Measurements from ENCODE around the gene KCNMA1.

The KCNMA1 gene

GRCh38 chr10:76899490-76899889 is 738.1 kb downstream of the KCNMA1 start:
- no peak for DNase-seq

- DNase-seq = no peak
Measured at GRCh38 chr10:76892766-76893479, 744.7 kb downstream of the KCNMA1 start.

GRCh38 chr10:76887223-76888010 is 750.2 kb downstream of the KCNMA1 start:
- DNase-seq = no peak

- no peak for DNase-seq
Measured at GRCh38 chr10:76885816-76886215, 751.8 kb downstream of the KCNMA1 start.

GRCh38 chr10:76884673-76885275 is 752.8 kb downstream of the KCNMA1 start:
- no peak for DNase-seq

GRCh38 chr10:76883596-76883995 is 754.0 kb downstream of the KCNMA1 start:
- no peak for DNase-seq

- DNase-seq = no peak
Measured at GRCh38 chr10:76882796-76883195, 754.8 kb downstream of the KCNMA1 start.

GRCh38 chr10:76882245-76882644 is 755.4 kb downstream of the KCNMA1 start:
- DNase-seq = no peak

- no peak for DNase-seq
Measured at GRCh38 chr10:76881477-76882220, 756.0 kb downstream of the KCNMA1 start.

GRCh38 chr10:76880931-76881330 is 756.7 kb downstream of the KCNMA1 start:
- no peak for DNase-seq

- DNase-seq = no peak
Measured at GRCh38 chr10:76879116-76879913, 758.3 kb downstream of the KCNMA1 start.

- no peak for DNase-seq
Measured at GRCh38 chr10:76878514-76878913, 759.1 kb downstream of the KCNMA1 start.

GRCh38 chr10:76874896-76875295 is 762.7 kb downstream of the KCNMA1 start:
- no peak for DNase-seq

GRCh38 chr10:76874176-76874575 is 763.4 kb downstream of the KCNMA1 start:
- DNase-seq = no peak

GRCh38 chr10:76871697-76872295 is 765.8 kb downstream of the KCNMA1 start:
- DNase-seq = no peak

GRCh38 chr10:76869931-76870330 is 767.7 kb downstream of the KCNMA1 start:
- no peak for DNase-seq

- DNase-seq = no peak
Measured at GRCh38 chr10:76868098-76868977, 769.3 kb downstream of the KCNMA1 start.

GRCh38 chr10:76866841-76867586 is 770.6 kb downstream of the KCNMA1 start:
- DNase-seq = no peak

- DNase-seq = no peak
Measured at GRCh38 chr10:76864922-76865321, 772.7 kb downstream of the KCNMA1 start.

GRCh38 chr10:76858721-76859120 is 778.9 kb downstream of the KCNMA1 start:
- DNase-seq = no peak
